ENCODE measurements around the gene CYP27B1.

- TF ChIP-seq CTCF (IDR thresholded peaks at IDR 0.05 in 4 of 5, conservative IDR thresholded peaks at IDR 0.05 in 1 of 5) (no peak), POLR2A (IDR thresholded peaks at IDR 0.05) (no peak)
Observed at GRCh38 chr12:57811028-57811755, 44.3 kb upstream of the CYP27B1 start.

Data from gastrocnemius medialis (tissue), 4 donors.